Activated B cell treated with CpG ODN at 0.5 μM for 24 hours (primary cell): ENCODE data around the gene HIVEP3. TPM values are rescaled to one million over a fixed set of nuclear protein-coding genes. Genes with fewer than 3 reads are reported as not detected.

Source experiments
- ATAC-seq: fragments of 200-7000 bp; cut with Tn5 transposase; one replicate; pipeline ENCODE4 v1.10.0; 2021; ENCODE audit warnings: low read depth, mild to moderate bottlenecking, moderate library complexity
- CTCF ChIA-PET: fragments of 350-600 bp; sonication (Branson Sonifier 250); formaldehyde crosslinking; loops from one replicate; lab custom pipeline; 2021; ENCODE audit warnings: antibody characterized with exemption; lab: Charles Lee
- POLR2A ChIA-PET: fragments of 350-600 bp; sonication (Branson Sonifier 250); formaldehyde crosslinking; loops from one replicate; lab custom pipeline; 2021; ENCODE audit warnings: antibody characterized with exemption; lab: Charles Lee
- DNase-seq: peaks from one replicate; pipeline ENCODE4 v3.0.0; 2022
- H3K27ac Mint-ChIP-seq: one replicate; pipeline ENCODE4 v1.8.0; 2020; ENCODE audit warnings: mixed read lengths
- H3K27me3 Mint-ChIP-seq: one replicate; pipeline ENCODE4 v1.8.0; 2021; ENCODE audit warnings: mixed read lengths
- H3K36me3 Mint-ChIP-seq: one replicate; pipeline ENCODE4 v1.8.0; 2021; ENCODE audit warnings: low read depth, mixed read lengths
- H3K4me1 Mint-ChIP-seq: one replicate; pipeline ENCODE4 v1.8.0; 2021; ENCODE audit warnings: mixed read lengths
- H3K4me3 Mint-ChIP-seq: one replicate; pipeline ENCODE4 v1.8.0; 2020; ENCODE audit warnings: mild to moderate bottlenecking, mixed read lengths
- H3K9me3 Mint-ChIP-seq: one replicate; pipeline ENCODE4 v1.8.0; 2020; ENCODE audit warnings: mixed read lengths
- intact Hi-C: fragments of 100-400 bp; cut with micrococcal nuclease; formaldehyde crosslinking; loops from one replicate; pipeline ENCODE4 v1.15.1; 2024
- total RNA-seq: library from RNA; stranded (reverse); gene quantifications from 2 replicates; pipeline ENCODE4 v1.2.3, GENCODE V29; 2022
- TF ChIP-seq, protein P1 (sequence below): fragments of 200-600 bp; IDR thresholded peaks from one replicate; pipeline ENCODE4 v1.8.0; 2022; ENCODE audit warnings: antibody characterized with exemption, mild to moderate bottlenecking

HIVEP3 gene
- total RNA-seq, 1 donor from 2014 or later = 14.4 TPM

DNA sequence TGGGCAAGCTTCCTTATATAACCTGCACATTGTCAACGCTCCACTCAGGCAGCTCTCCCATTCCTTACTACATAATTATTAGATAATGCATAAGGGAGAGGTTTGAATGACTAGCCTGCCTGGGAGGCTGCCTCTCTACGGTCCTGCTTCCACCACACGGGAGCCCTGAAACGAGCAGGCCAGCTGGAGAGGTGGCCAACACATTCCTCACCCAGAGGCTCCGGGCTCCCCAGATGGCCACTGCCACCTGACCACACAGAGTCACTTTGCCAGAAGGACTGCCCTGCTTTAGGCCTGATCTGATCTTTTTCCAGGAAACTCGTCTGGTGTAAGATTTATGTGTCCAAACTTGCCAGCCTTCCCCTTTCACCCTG is 27.9 kb downstream of the HIVEP3 start:
- TF ChIP-seq, protein P1, sequence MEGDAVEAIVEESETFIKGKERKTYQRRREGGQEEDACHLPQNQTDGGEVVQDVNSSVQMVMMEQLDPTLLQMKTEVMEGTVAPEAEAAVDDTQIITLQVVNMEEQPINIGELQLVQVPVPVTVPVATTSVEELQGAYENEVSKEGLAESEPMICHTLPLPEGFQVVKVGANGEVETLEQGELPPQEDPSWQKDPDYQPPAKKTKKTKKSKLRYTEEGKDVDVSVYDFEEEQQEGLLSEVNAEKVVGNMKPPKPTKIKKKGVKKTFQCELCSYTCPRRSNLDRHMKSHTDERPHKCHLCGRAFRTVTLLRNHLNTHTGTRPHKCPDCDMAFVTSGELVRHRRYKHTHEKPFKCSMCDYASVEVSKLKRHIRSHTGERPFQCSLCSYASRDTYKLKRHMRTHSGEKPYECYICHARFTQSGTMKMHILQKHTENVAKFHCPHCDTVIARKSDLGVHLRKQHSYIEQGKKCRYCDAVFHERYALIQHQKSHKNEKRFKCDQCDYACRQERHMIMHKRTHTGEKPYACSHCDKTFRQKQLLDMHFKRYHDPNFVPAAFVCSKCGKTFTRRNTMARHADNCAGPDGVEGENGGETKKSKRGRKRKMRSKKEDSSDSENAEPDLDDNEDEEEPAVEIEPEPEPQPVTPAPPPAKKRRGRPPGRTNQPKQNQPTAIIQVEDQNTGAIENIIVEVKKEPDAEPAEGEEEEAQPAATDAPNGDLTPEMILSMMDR = no peak
- DNase-seq = no peak
- no peaks in the 10 kb centered on the region for H3K27me3 Mint-ChIP-seq

GRCh38 chr1:41889506-41890414 is 29.0 kb downstream of the HIVEP3 start:
- H3K4me1 Mint-ChIP-seq = peaks cover 15% of the 10 kb centered on the region
- POLR2A ChIA-PET = interaction anchor here (1.2 kb wide), 1 partner anchor 161 kb away, joined by 5 read pairs; no protein-coding TSS in a partner anchor
- H3K4me3 Mint-ChIP-seq = no peak overlapping the region
- H3K27ac Mint-ChIP-seq = no peak overlapping the region
- DNase-seq = no peak
- no peak for ATAC-seq
- no peaks in the 10 kb centered on the region for H3K9me3 Mint-ChIP-seq
- H3K36me3 Mint-ChIP-seq = no peaks in the 10 kb centered on the region
- intact Hi-C loops = loop anchor here (5.0 to 10.0 kb wide), 3 partner anchors 145 to 372 kb away; no protein-coding TSS in a partner anchor
- H3K27me3 Mint-ChIP-seq = no peaks in the 10 kb centered on the region
- TF ChIP-seq, protein P1 = no peak
- CTCF ChIA-PET = interaction anchor here (4.4 kb wide), 1 partner anchor 315 kb away, joined by 38 read pairs; no protein-coding TSS in a partner anchor

More for the DNA sequence above, 27.9 kb downstream of the HIVEP3 start:
- no peaks in the 10 kb centered on the region for H3K36me3 Mint-ChIP-seq
- peaks cover 15% of the 10 kb centered on the region for H3K4me1 Mint-ChIP-seq
- no peaks in the 10 kb centered on the region for H3K9me3 Mint-ChIP-seq
- ChIA-PET CTCF (interaction anchor here (0.7 to 4.4 kb wide), 6 partner anchors 79 to 375 kb away, joined by 3 to 38 read pairs (median 6); no protein-coding TSS in a partner anchor), POLR2A (interaction anchor here (1.5 kb wide), 1 partner anchor 28 kb away, joined by 3 read pairs; the partner anchor contains the start of gene HIVEP3)
- H3K4me3 Mint-ChIP-seq = peak overlapping the region; percentile 83
- ATAC-seq = no peak
- intact Hi-C loops = loop anchor here (1.0 to 10.0 kb wide), 6 partner anchors 140 to 374 kb away; no protein-coding TSS in a partner anchor
- H3K27ac Mint-ChIP-seq = peak overlapping the region; percentile 88

DNA sequence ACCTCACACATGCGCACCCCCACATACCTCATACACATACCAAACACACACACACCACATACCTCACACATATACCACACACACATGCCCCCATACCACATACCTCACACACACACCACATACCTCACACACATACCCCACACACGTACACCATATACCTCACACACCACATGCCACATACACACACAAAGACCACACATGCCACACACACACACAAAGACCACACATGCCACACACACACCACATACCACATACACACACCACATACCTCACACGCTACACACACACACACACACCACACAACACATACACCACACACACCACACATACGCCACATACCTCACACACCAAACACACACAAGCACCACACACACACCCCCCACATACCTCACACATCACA is 30.0 kb downstream of the HIVEP3 start:
- DNase-seq (no peak), ATAC-seq (no peak)
- Mint-ChIP-seq H3K36me3 (no peaks in the 10 kb centered on the region), H3K4me3 (no peak overlapping the region), H3K27me3 (no peaks in the 10 kb centered on the region), H3K4me1 (peaks cover 15% of the 10 kb centered on the region), H3K9me3 (no peaks in the 10 kb centered on the region), H3K27ac (no peak overlapping the region)
- ChIA-PET POLR2A (no interaction called here), CTCF (no interaction called here)
- intact Hi-C loops = no loop called here
- TF ChIP-seq, protein P1 = no peak

DNA sequence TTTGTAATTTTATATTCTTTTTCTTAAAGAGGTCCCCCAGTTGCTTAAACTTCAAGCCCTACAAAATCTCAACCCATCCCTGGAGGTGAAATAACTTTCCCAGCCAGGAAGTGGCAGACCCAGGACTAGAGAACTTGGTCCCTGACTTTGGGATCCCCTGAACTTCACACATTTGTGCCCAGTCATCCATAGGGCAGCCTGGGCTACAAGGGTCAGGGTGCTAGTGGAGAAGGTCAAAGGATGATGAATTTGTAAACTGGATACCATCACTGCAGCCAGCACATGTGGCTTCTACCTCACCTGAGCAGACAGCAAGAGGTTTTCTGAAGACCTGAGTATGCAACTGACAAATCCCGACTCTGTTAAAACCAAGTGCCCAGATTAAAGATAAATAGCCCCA is 31.4 kb downstream of the HIVEP3 start:
- Mint-ChIP-seq H3K27me3 (no peaks in the 10 kb centered on the region), H3K4me3 (no peak overlapping the region), H3K4me1 (peaks cover 15% of the 10 kb centered on the region), H3K36me3 (no peaks in the 10 kb centered on the region), H3K27ac (no peak overlapping the region), H3K9me3 (no peaks in the 10 kb centered on the region)
- DNase-seq = no peak
- TF ChIP-seq, protein P1 = no peak
- no peak for ATAC-seq
- ChIA-PET POLR2A (no interaction called here), CTCF (no interaction called here)
- intact Hi-C loops = no loop called here
